HCT116 (cell line): ENCODE results near the gene SYCE3. TPM values are rescaled to one million over a fixed set of nuclear protein-coding genes. Genes with fewer than 3 reads are reported as not detected.

ENCODE experiments used
- ATAC-seq: fragments of 200-7000 bp; cut with Tn5 transposase; 2 replicates; pipeline ENCODE4 v1.9.1; 2020; ENCODE audit warnings: mild to moderate bottlenecking, moderate library complexity
- BruUV-seq: library from RNA; stranded (reverse); fragments of 400-500 nt; replicated peaks from 2 replicates; lab custom pipeline; 2021; lab: Mats Ljungman, UMichigan
- CTCF ChIA-PET: fragments of 300-600 bp; sonication (Branson Sonifier 250); formaldehyde crosslinking; loops from one replicate; lab custom pipeline; 2021; ENCODE audit warnings: antibody characterized with exemption; lab: Charles Lee
- POLR2A ChIA-PET: fragments of 300-600, 350-600 bp; sonication (Branson Sonifier 250); formaldehyde crosslinking; loops from one replicate; lab custom pipeline; 2021; ENCODE audit warnings: antibody characterized with exemption; lab: Charles Lee
- RAD21 ChIA-PET, 2 experiments: fragments of 300-600 bp; sonication (Branson Sonifier 250); formaldehyde crosslinking; loops; one replicate each; lab custom pipeline; 2023; ENCODE audit warnings: low total read pairs in 2 of 2; ENCODE audit not compliant: uncharacterized antibody in 2 of 2, unreplicated experiment in 2 of 2, low non-redundant PET in 1 of 2; lab: Charles Lee
- DNase-seq: peaks from one replicate; pipeline ENCODE4 v3.0.0-alpha.2; 2010; ENCODE audit warnings: low read depth, low spot score
- H2AFZ ChIP-seq: fragments of 200-600 bp; shearing (Covaris generic), sonication (generic); 2 replicates; pipeline ENCODE4 v1.6.1; 2017; ENCODE audit warnings: low read depth, mixed run types, mixed read lengths, antibody characterized with exemption, low read length; ENCODE audit not compliant: poor library complexity, severe bottlenecking
- H3K27ac ChIP-seq: 2 replicates; pipeline ENCODE4 v1.5.1; 2012; ENCODE audit warnings: low read depth, low read length
- H3K27me3 ChIP-seq: fragments of 200-600 bp; sonication (generic); 2 replicates; pipeline ENCODE4 v1.6.1; 2016; ENCODE audit warnings: mixed run types, low read length, mixed read lengths; ENCODE audit not compliant: insufficient read depth
- H3K36me3 ChIP-seq, 2 experiments: fragments of 200-500 bp in 1 of 2; fragments of 200-600 bp in 1 of 2; sonication (Bioruptor generic) in 1 of 2; sonication (generic) in 1 of 2; 2 replicates each; pipeline versions ENCODE4 v1.5.1 to v1.6.1; 2014 to 2016; ENCODE audit warnings: low read length in 2 of 2, inconsistent platforms in 1 of 2, mixed read lengths in 1 of 2, mixed run types in 1 of 2; ENCODE audit not compliant: insufficient read depth in 2 of 2, control insufficient read depth in 1 of 2
- H3K4me1 ChIP-seq, 2 experiments: fragments of 200-600 bp in 1 of 2; sonication (generic) in 1 of 2; 2 replicates each; pipeline versions ENCODE4 v1.5.1 to v1.6.1; 2012 to 2017; ENCODE audit warnings: low read length in 2 of 2, inconsistent platforms in 1 of 2, mild to moderate bottlenecking in 1 of 2, mixed read lengths in 1 of 2, mixed run types in 1 of 2, moderate library complexity in 1 of 2; ENCODE audit not compliant: insufficient read depth in 2 of 2, control insufficient read depth in 1 of 2
- H3K4me2 ChIP-seq: fragments of 200-600 bp; sonication (generic); 2 replicates; pipeline ENCODE4 v1.6.1; 2017; ENCODE audit warnings: mixed run types, low read length, mixed read lengths
- H3K4me3 ChIP-seq, 2 experiments: fragments of 200-600 bp in 1 of 2; sonication (generic) in 1 of 2; replicated peaks in 1 of 2; 2 replicates each; pipeline ENCODE4 v1.5.1; 2011 to 2016; ENCODE audit warnings: low read length in 2 of 2, control low read depth in 1 of 2, low read depth in 1 of 2, mild to moderate bottlenecking in 1 of 2, mixed read lengths in 1 of 2, mixed run types in 1 of 2
- H3K79me2 ChIP-seq: fragments of 200-600 bp; sonication (generic); 2 replicates; pipeline ENCODE4 v1.6.1; 2017; ENCODE audit warnings: mild to moderate bottlenecking, mixed run types, low read length, moderate library complexity, mixed read lengths; ENCODE audit not compliant: insufficient read depth
- H3K9ac ChIP-seq: fragments of 200-600 bp; sonication (generic); 2 replicates; pipeline ENCODE4 v1.6.1; 2016; ENCODE audit warnings: low read length, mixed read lengths
- H3K9me2 ChIP-seq: fragments of 200-600 bp; sonication (generic), shearing (Covaris generic); 2 replicates; pipeline ENCODE4 v1.6.1; 2017; ENCODE audit warnings: mixed run types, mild to moderate bottlenecking, moderate library complexity; ENCODE audit not compliant: insufficient read depth
- H3K9me3 ChIP-seq, 2 experiments: fragments of 200-500 bp in 1 of 2; fragments of 200-600 bp in 1 of 2; sonication (Bioruptor generic) in 1 of 2; sonication (generic) in 1 of 2; 2 replicates each; pipeline ENCODE4 v1.6.1; 2014 to 2017; ENCODE audit warnings: low read length in 2 of 2, mixed read lengths in 2 of 2, inconsistent platforms in 1 of 2, low read depth in 1 of 2, mild to moderate bottlenecking in 1 of 2, mixed run types in 1 of 2, moderate library complexity in 1 of 2; ENCODE audit not compliant: control insufficient read depth in 1 of 2, insufficient read depth in 1 of 2
- H4K20me1 ChIP-seq: fragments of 200-600 bp; sonication (generic), shearing (Covaris generic); 2 replicates; pipeline ENCODE4 v1.6.1; 2017; ENCODE audit warnings: mixed run types, mild to moderate bottlenecking, moderate library complexity; ENCODE audit not compliant: insufficient read depth
- CEBPB ChIP-seq: IDR thresholded peaks from 2 replicates; pipeline ENCODE4 v1.6.1; 2012; ENCODE audit warnings: low read depth
- CTCF ChIP-seq, 3 experiments: fragments of 200-600 bp in 1 of 3; sonication (generic) in 1 of 3; IDR thresholded peaks in 2 of 3; conservative IDR thresholded peaks in 1 of 3; 2 replicates each; pipeline ENCODE4 v1.5.1; 2012 to 2017; ENCODE audit warnings: low read depth in 2 of 3, low read length in 2 of 3, antibody characterized with exemption in 1 of 3, borderline replicate concordance in 1 of 3, control low read depth in 1 of 3, mild to moderate bottlenecking in 1 of 3, mixed read lengths in 1 of 3, mixed run types in 1 of 3, moderate library complexity in 1 of 3; ENCODE audit not compliant: insufficient read depth in 1 of 3
- EGR1 ChIP-seq: IDR thresholded peaks from 2 replicates; pipeline ENCODE4 v1.6.1; 2012; ENCODE audit warnings: low read depth
- MAX ChIP-seq: IDR thresholded peaks from 2 replicates; pipeline ENCODE4 v1.6.1; 2012
- POLR2A ChIP-seq: IDR thresholded peaks from 2 replicates; pipeline ENCODE4 v1.7.0; 2011; ENCODE audit warnings: borderline replicate concordance; ENCODE audit not compliant: insufficient read depth, insufficient read length; ENCODE audit errors: extremely low read depth
- SP1 ChIP-seq: IDR thresholded peaks from 2 replicates; pipeline ENCODE4 v1.6.1; 2012; ENCODE audit warnings: low read depth
- SRF ChIP-seq: IDR thresholded peaks from 2 replicates; pipeline ENCODE4 v1.6.1; 2012; ENCODE audit warnings: low read depth
- YY1 ChIP-seq: IDR thresholded peaks from 2 replicates; pipeline ENCODE4 v1.6.1; 2011; ENCODE audit warnings: low read length, low read depth, moderate library complexity, mild to moderate bottlenecking; ENCODE audit not compliant: insufficient replicate concordance; ENCODE audit errors: extremely low read depth
- intact Hi-C: fragments of 100-400 bp; cut with micrococcal nuclease; formaldehyde crosslinking; loops from 2 replicates; pipeline ENCODE4 v1.10.0; 2022
- total RNA-seq: library from RNA; stranded (reverse); gene quantifications from one replicate; pipeline ENCODE4 v1.2.1, GENCODE V29; 2021; ENCODE audit not compliant: unreplicated experiment
- TF ChIP-seq, protein P1 (sequence below): IDR thresholded peaks from 2 replicates; pipeline ENCODE4 v1.6.1; 2012; ENCODE audit warnings: low read depth

The SYCE3 gene
- total RNA-seq, 1 experiment from 2014 or later, result not detected

GRCh38 chr22:50563413-50564160, 868 bp upstream of the SYCE3 start:
- peak overlapping the region; percentile 70 for H3K4me3 ChIP-seq
- no peak for DNase-seq
- peak overlapping the region; percentile 61 for H3K9ac ChIP-seq
- no TSS peak for BruUV-seq
- H3K27me3 ChIP-seq, result no peaks in the 10 kb centered on the region
- H4K20me1 ChIP-seq, result no peaks in the 10 kb centered on the region
- H3K27ac ChIP-seq, result peak overlapping the region; percentile 43; the same call in 1 of the 2 replicates
- no peaks in the 10 kb centered on the region for H3K9me2 ChIP-seq
- no peaks in the 10 kb centered on the region; a peak in 1 of 4 replicates for H3K36me3 ChIP-seq
- TF ChIP-seq CTCF (IDR thresholded peaks at IDR 0.05 in 2 of 3, conservative IDR thresholded peaks at IDR 0.05 in 1 of 3; ENCODE audit: borderline replicate concordance in 1 of 3, insufficient read depth in 1 of 3, low read depth in 2 of 3, low read length in 2 of 3) (no peak), CEBPB (no peak), POLR2A (no peak), MAX (no peak), SRF (no peak), YY1 (no peak), SP1 (no peak), EGR1 (no peak)
- TF ChIP-seq, protein P1, sequence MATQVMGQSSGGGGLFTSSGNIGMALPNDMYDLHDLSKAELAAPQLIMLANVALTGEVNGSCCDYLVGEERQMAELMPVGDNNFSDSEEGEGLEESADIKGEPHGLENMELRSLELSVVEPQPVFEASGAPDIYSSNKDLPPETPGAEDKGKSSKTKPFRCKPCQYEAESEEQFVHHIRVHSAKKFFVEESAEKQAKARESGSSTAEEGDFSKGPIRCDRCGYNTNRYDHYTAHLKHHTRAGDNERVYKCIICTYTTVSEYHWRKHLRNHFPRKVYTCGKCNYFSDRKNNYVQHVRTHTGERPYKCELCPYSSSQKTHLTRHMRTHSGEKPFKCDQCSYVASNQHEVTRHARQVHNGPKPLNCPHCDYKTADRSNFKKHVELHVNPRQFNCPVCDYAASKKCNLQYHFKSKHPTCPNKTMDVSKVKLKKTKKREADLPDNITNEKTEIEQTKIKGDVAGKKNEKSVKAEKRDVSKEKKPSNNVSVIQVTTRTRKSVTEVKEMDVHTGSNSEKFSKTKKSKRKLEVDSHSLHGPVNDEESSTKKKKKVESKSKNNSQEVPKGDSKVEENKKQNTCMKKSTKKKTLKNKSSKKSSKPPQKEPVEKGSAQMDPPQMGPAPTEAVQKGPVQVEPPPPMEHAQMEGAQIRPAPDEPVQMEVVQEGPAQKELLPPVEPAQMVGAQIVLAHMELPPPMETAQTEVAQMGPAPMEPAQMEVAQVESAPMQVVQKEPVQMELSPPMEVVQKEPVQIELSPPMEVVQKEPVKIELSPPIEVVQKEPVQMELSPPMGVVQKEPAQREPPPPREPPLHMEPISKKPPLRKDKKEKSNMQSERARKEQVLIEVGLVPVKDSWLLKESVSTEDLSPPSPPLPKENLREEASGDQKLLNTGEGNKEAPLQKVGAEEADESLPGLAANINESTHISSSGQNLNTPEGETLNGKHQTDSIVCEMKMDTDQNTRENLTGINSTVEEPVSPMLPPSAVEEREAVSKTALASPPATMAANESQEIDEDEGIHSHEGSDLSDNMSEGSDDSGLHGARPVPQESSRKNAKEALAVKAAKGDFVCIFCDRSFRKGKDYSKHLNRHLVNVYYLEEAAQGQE, result no peak
- POLR2A ChIA-PET, result interaction anchor here (1.0 to 1.6 kb wide), 7 partner anchors 11 to 65 kb away, joined by 3 to 8 read pairs (median 4); partner anchors contain the start of genes ARSA, CHKB, LMF2 and NCAPH2
- intact Hi-C loops, result no loop called here
- H2AFZ ChIP-seq, result no peak overlapping the region
- no peaks in the 10 kb centered on the region for H3K79me2 ChIP-seq
- RAD21 ChIA-PET, result interaction anchor here in 1 of 2 experiments (0.8 to 1.2 kb wide), 2 partner anchors 12 to 36 kb away, joined by 3 to 4 read pairs; no protein-coding TSS in a partner anchor
- CTCF ChIA-PET, result interaction anchor here (1.3 to 1.7 kb wide), 6 partner anchors 9 to 57 kb away, joined by 4 to 11 read pairs (median 8); partner anchors contain the start of genes CHKB and SCO2
- H3K9me3 ChIP-seq, result no peaks in the 10 kb centered on the region
- peaks cover 6 to 11% of the 10 kb centered on the region in 2 experiments; a peak in 2 of 4 replicates for H3K4me1 ChIP-seq
- peak overlapping the region; percentile 81 for H3K4me2 ChIP-seq
- no peak; the same call in 1 of the 2 replicates for ATAC-seq
